ENCODE results near the gene ITPKC. TPM values are rescaled to one million over a fixed set of nuclear protein-coding genes. Genes with fewer than 3 reads are reported as not detected.

Gene ITPKC
- total RNA-seq, 1 experiment from 2014 or later, result 25.3 TPM

- H3K27me3 Mint-ChIP-seq (ENCODE audit: unreplicated experiment), result no peaks in the 10 kb centered on the region
- no TSS peak for BruUV-seq (replicated peaks)
- no peaks in the 10 kb centered on the region for H3K9me3 Mint-ChIP-seq (ENCODE audit: low read depth, unreplicated experiment)
- H3K36me3 Mint-ChIP-seq (ENCODE audit: insufficient read depth, unreplicated experiment), result peaks cover 6% of the 10 kb centered on the region
- CTCF ChIA-PET, result no interaction called here
- TF ChIP-seq, protein P1, sequence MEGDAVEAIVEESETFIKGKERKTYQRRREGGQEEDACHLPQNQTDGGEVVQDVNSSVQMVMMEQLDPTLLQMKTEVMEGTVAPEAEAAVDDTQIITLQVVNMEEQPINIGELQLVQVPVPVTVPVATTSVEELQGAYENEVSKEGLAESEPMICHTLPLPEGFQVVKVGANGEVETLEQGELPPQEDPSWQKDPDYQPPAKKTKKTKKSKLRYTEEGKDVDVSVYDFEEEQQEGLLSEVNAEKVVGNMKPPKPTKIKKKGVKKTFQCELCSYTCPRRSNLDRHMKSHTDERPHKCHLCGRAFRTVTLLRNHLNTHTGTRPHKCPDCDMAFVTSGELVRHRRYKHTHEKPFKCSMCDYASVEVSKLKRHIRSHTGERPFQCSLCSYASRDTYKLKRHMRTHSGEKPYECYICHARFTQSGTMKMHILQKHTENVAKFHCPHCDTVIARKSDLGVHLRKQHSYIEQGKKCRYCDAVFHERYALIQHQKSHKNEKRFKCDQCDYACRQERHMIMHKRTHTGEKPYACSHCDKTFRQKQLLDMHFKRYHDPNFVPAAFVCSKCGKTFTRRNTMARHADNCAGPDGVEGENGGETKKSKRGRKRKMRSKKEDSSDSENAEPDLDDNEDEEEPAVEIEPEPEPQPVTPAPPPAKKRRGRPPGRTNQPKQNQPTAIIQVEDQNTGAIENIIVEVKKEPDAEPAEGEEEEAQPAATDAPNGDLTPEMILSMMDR (IDR thresholded peaks at IDR 0.05; ENCODE audit: unreplicated experiment), result no peak
- no peak for DNase-seq
- H3K4me1 Mint-ChIP-seq (ENCODE audit: low read depth, unreplicated experiment), result no peaks in the 10 kb centered on the region
- H3K27ac Mint-ChIP-seq (ENCODE audit: unreplicated experiment), result no peak overlapping the region
- intact Hi-C loops (cut with micrococcal nuclease; ENCODE audit: unreplicated experiment), result no loop called here
- no peak overlapping the region for H3K4me3 Mint-ChIP-seq (ENCODE audit: low read depth, unreplicated experiment)
These were observed 39.8 kb upstream of the ITPKC start for GRCh38 chr19:40677156-40677555.

GRCh38 chr19:40681039-40681438 lies 35.9 kb upstream of the ITPKC start:
- Mint-ChIP-seq H3K4me3 (ENCODE audit: low read depth, unreplicated experiment) (no peak overlapping the region), H3K4me1 (ENCODE audit: low read depth, unreplicated experiment) (no peaks in the 10 kb centered on the region), H3K27me3 (ENCODE audit: unreplicated experiment) (no peaks in the 10 kb centered on the region), H3K9me3 (ENCODE audit: low read depth, unreplicated experiment) (no peaks in the 10 kb centered on the region), H3K36me3 (ENCODE audit: insufficient read depth, unreplicated experiment) (peaks cover 6% of the 10 kb centered on the region), H3K27ac (ENCODE audit: unreplicated experiment) (no peak overlapping the region)
- intact Hi-C loops (cut with micrococcal nuclease; ENCODE audit: unreplicated experiment), result no loop called here
- BruUV-seq (replicated peaks), result no TSS peak
- CTCF ChIA-PET, result no interaction called here
- no peak for DNase-seq
- TF ChIP-seq, protein P1 (IDR thresholded peaks at IDR 0.05; ENCODE audit: unreplicated experiment), result no peak

DNA sequence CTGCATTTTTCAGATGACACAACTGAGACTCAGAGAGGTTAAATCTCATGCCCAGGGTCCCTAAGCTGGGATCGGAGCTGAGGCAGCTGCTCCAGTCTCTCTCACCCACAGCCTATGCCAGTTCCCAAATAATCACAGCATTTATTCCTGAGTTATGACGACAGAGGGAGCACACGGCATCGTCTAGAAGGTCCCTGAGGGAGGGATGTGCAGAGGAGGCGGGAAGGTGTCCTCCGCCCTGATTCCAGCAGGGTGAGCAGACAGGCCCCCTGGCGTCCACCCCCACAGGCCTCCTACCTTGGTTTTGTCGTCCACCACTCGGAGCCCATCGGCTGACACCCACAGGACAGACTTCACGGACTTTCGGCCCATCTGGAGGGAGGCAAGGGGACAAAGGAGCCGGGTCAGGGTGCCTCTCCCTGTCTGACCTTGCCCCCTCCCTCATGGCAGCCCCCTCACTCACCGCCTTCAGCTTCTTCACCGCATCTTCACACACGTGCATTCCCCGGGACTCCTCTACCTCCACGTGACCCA lies 34.4 kb upstream of the ITPKC start:
- no peaks in the 10 kb centered on the region for H3K27me3 Mint-ChIP-seq (ENCODE audit: unreplicated experiment)
- H3K4me1 Mint-ChIP-seq (ENCODE audit: low read depth, unreplicated experiment), result no peaks in the 10 kb centered on the region
- no TSS peak for BruUV-seq (replicated peaks)
- H3K9me3 Mint-ChIP-seq (ENCODE audit: low read depth, unreplicated experiment), result no peaks in the 10 kb centered on the region
- intact Hi-C loops (cut with micrococcal nuclease; ENCODE audit: unreplicated experiment), result no loop called here
- TF ChIP-seq, protein P1 (IDR thresholded peaks at IDR 0.05; ENCODE audit: unreplicated experiment), result no peak
- DNase-seq, result no peak
- CTCF ChIA-PET, result no interaction called here
- H3K27ac Mint-ChIP-seq (ENCODE audit: unreplicated experiment), result no peak overlapping the region
- H3K4me3 Mint-ChIP-seq (ENCODE audit: low read depth, unreplicated experiment), result no peak overlapping the region
- peaks cover under 1% of the 10 kb centered on the region for H3K36me3 Mint-ChIP-seq (ENCODE audit: insufficient read depth, unreplicated experiment)

GRCh38 chr19:40683437-40683836 lies 33.5 kb upstream of the ITPKC start:
- no TSS peak for BruUV-seq (replicated peaks)
- Mint-ChIP-seq H3K4me3 (ENCODE audit: low read depth, unreplicated experiment) (no peak overlapping the region), H3K9me3 (ENCODE audit: low read depth, unreplicated experiment) (no peaks in the 10 kb centered on the region), H3K27ac (ENCODE audit: unreplicated experiment) (no peak overlapping the region), H3K36me3 (ENCODE audit: insufficient read depth, unreplicated experiment) (no peaks in the 10 kb centered on the region), H3K27me3 (ENCODE audit: unreplicated experiment) (no peaks in the 10 kb centered on the region), H3K4me1 (ENCODE audit: low read depth, unreplicated experiment) (no peaks in the 10 kb centered on the region)
- no peak for DNase-seq
- CTCF ChIA-PET, result interaction anchor here (0.6 kb wide), 1 partner anchor 1130 kb away, joined by 6 read pairs; no protein-coding TSS in a partner anchor
- intact Hi-C loops (cut with micrococcal nuclease; ENCODE audit: unreplicated experiment), result no loop called here
- TF ChIP-seq, protein P1 (IDR thresholded peaks at IDR 0.05; ENCODE audit: unreplicated experiment), result no peak
